ENCODE results near the gene ACTN1. TPM values are rescaled to one million over a fixed set of nuclear protein-coding genes. Genes with fewer than 3 reads are reported as not detected.

Gene ACTN1
- total RNA-seq, 2 donors from 2014 or later, result 106 to 185 TPM

DNA sequence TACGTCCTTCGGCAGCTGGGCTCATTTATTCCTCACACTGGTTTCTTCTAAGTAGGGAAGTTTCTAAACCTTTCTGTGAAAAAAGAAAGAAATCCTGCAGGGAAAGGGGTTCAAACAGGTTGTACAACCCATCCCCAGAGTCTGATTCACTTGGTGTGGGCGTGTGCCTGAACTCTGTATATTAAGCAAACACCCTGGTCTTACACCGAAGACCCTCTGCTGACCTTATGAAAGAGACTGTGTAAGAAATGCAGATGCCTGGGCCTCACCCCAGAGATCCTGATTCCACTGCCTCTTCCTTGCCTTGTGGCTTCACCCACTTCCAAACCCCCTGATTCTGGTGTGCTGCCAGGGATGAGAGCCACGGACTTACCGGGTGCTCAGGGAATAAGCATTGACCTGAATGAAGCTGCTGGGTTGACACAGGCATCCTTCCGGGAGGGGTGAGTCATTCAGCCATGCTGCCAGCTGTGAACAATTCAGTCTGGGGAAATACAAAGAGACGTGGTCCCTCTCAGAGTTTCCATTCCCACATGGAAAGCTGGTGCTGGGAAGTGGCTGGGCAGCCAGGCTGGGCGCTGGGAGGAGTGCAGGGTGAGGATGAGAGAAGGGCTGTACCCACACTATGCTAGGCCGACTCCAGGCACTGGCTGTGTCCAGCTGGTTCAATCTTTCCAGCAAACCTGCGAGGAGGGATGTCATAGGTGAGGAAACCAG, 26.5 kb upstream of the ACTN1 start:
- peak; percentile 37 for DNase-seq

DNA sequence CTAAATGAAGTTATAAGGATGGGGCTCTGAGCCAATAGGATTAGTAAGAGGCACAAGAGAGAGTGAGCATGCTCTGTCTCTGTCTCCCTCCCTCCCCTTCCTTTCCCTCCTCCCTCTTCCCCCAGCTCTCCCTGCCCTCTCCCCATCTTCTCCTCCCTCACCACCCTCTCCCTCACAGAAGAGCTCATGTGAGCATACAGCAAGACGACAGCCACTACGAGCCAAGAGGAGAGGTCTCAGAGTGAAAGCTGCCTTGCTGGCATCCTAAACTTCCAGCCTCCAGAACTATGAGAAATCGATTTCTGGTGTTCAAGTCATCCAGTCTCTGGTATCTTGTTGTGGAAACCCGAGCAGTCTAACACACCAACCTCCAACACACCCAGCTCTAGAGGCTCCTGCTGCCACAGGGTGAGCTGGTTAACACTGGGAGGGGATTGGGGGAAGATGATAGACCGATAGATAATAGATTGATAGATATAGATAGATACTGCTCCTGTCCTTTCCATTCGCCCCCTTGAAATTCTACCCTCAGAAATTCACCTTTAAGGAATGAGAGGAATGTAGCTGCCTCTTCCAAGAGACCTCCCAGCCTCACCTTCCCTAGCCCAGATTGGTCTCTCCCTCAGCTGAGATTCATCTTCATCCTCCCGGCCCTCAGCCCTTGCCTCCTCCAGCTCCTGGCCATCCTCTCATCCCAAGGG, 25.8 kb upstream of the ACTN1 start:
- intact Hi-C loops (cut with DNase I), result loop anchor here (5.0 kb wide), 1 partner anchor 93 kb away; no protein-coding TSS in a partner anchor
- Histone ChIP-seq H3K4me1 (no peaks in the 10 kb centered on the region), H3K36me3 (no peaks in the 10 kb centered on the region), H3K27ac (no peak overlapping the region), H3K9ac (ENCODE audit: low read depth in 2 of 2, low read length in 2 of 2) (no peak overlapping the region), H3K9me3 (no peaks in the 10 kb centered on the region), H3K27me3 (no peaks in the 10 kb centered on the region), H3K4me3 (no peak overlapping the region)
- no peak for DNase-seq
- no peak for TF ChIP-seq CTCF (IDR thresholded peaks at IDR 0.05)

More for the DNA sequence above, 26.5 kb upstream of the ACTN1 start:
- H3K27me3 ChIP-seq, result no peaks in the 10 kb centered on the region
- H3K4me1 ChIP-seq, result no peaks in the 10 kb centered on the region
- H3K27ac ChIP-seq, result no peak overlapping the region
- intact Hi-C loops (cut with DNase I), result no loop called here
- H3K4me3 ChIP-seq, result no peak overlapping the region
- no peak overlapping the region for H3K9ac ChIP-seq (ENCODE audit: low read depth in 2 of 2, low read length in 2 of 2)
- H3K36me3 ChIP-seq, result no peaks in the 10 kb centered on the region
- TF ChIP-seq CTCF (IDR thresholded peaks at IDR 0.05), result no peak
- H3K9me3 ChIP-seq, result no peaks in the 10 kb centered on the region

- intact Hi-C loops (cut with DNase I), result loop anchor here (5.0 kb wide), 1 partner anchor 91 kb away; no protein-coding TSS in a partner anchor
- Histone ChIP-seq H3K4me3 (no peak overlapping the region), H3K9me3 (no peaks in the 10 kb centered on the region), H3K4me1 (no peaks in the 10 kb centered on the region), H3K27ac (no peak overlapping the region), H3K27me3 (no peaks in the 10 kb centered on the region), H3K36me3 (no peaks in the 10 kb centered on the region), H3K9ac (ENCODE audit: low read depth in 2 of 2, low read length in 2 of 2) (no peak overlapping the region)
- DNase-seq, result no peak
- no peak for TF ChIP-seq CTCF (IDR thresholded peaks at IDR 0.05)
Observed at GRCh38 chr14:69003626-69004025, 24.5 kb upstream of the ACTN1 start.

GRCh38 chr14:69002069-69002468, 23.0 kb upstream of the ACTN1 start:
- Histone ChIP-seq H3K36me3 (no peaks in the 10 kb centered on the region), H3K27ac (no peak overlapping the region), H3K9me3 (no peaks in the 10 kb centered on the region), H3K27me3 (no peaks in the 10 kb centered on the region), H3K9ac (ENCODE audit: low read depth in 2 of 2, low read length in 2 of 2) (no peak overlapping the region), H3K4me1 (no peaks in the 10 kb centered on the region), H3K4me3 (no peak overlapping the region)
- intact Hi-C loops (cut with DNase I), result loop anchor here (5.0 kb wide), 1 partner anchor 90 kb away; no protein-coding TSS in a partner anchor
- DNase-seq, result peak; percentile 39
- TF ChIP-seq CTCF (IDR thresholded peaks at IDR 0.05), result no peak

- Histone ChIP-seq H3K36me3 (no peaks in the 10 kb centered on the region), H3K27ac (no peak overlapping the region), H3K9me3 (no peaks in the 10 kb centered on the region), H3K4me1 (no peaks in the 10 kb centered on the region), H3K9ac (ENCODE audit: low read depth in 2 of 2, low read length in 2 of 2) (no peak overlapping the region), H3K27me3 (no peaks in the 10 kb centered on the region), H3K4me3 (no peak overlapping the region)
- TF ChIP-seq CTCF (IDR thresholded peaks at IDR 0.05), result no peak
- no peak for DNase-seq
- intact Hi-C loops (cut with DNase I), result loop anchor here (5.0 kb wide), 1 partner anchor 89 kb away; no protein-coding TSS in a partner anchor
Observed at GRCh38 chr14:69001375-69001774, 22.3 kb upstream of the ACTN1 start.
